CD4-positive, alpha-beta T cell treated with Interferon gamma for 1 hour (primary cell): ENCODE measurements around the gene ABI1.

Source experiments
- DNase-seq: peaks from one replicate; pipeline ENCODE4 v3.0.0-alpha.2; 2020

ABI1 gene

GRCh38 chr10:26711324-26711723, 149.4 kb downstream of the ABI1 start:
- no peak for DNase-seq

GRCh38 chr10:26706936-26707335, 153.8 kb downstream of the ABI1 start:
- DNase-seq, result no peak

- DNase-seq, result no peak
These were observed 154.6 kb downstream of the ABI1 start for GRCh38 chr10:26706206-26706605.

- no peak for DNase-seq
These were observed 156.8 kb downstream of the ABI1 start for GRCh38 chr10:26703974-26704373.

GRCh38 chr10:26703096-26703495, 157.7 kb downstream of the ABI1 start:
- DNase-seq, result no peak

GRCh38 chr10:26700884-26701630, 159.7 kb downstream of the ABI1 start:
- DNase-seq, result no peak

GRCh38 chr10:26699631-26700030, 161.1 kb downstream of the ABI1 start:
- DNase-seq, result no peak

- DNase-seq, result no peak
These were observed 161.8 kb downstream of the ABI1 start for GRCh38 chr10:26698909-26699308.

GRCh38 chr10:26697922-26698608, 162.7 kb downstream of the ABI1 start:
- no peak for DNase-seq

- peak; percentile 72 for DNase-seq
These were observed 163.4 kb downstream of the ABI1 start, which contains the start of gene PDSS1 for GRCh38 chr10:26697163-26697921. Gene PDSS1, plus strand, starts transcription at chr10:26697701. Its CDS starts 11 bp downstream, at chr10:26697712.

- DNase-seq, result no peak
These were observed 164.0 kb downstream of the ABI1 start for GRCh38 chr10:26696786-26697162.
